Right cardiac atrium (tissue), 5 donors: Measurements from ENCODE around the gene RALGAPA2. TPM values are rescaled to one million over a fixed set of nuclear protein-coding genes. Genes with fewer than 3 reads are reported as not detected.

Source experiments
- ATAC-seq, 2 donors: fragments of 200-7000 bp; cut with Tn5 transposase; one replicate each; pipeline versions ENCODE4 v1.8.0 to v1.9.1; 2020; ENCODE audit warnings: moderate library complexity in 2 of 2, mild to moderate bottlenecking in 1 of 2
- DNase-seq, 3 donors: peaks; one replicate each; pipeline ENCODE4 v3.0.0-alpha.2; 2020
- H3K27ac ChIP-seq: one replicate; pipeline ENCODE4 v1.5.1; 2013; ENCODE audit warnings: mild to moderate bottlenecking, low read length, control low read depth, moderate library complexity
- H3K27me3 ChIP-seq: one replicate; pipeline ENCODE4 v1.6.1; 2013; ENCODE audit not compliant: control insufficient read depth, insufficient read depth
- H3K4me1 ChIP-seq: one replicate; pipeline ENCODE4 v1.6.1; 2013; ENCODE audit warnings: low read length; ENCODE audit not compliant: control insufficient read depth, insufficient read depth
- H3K4me3 ChIP-seq: one replicate; pipeline ENCODE4 v1.5.1; 2013; ENCODE audit warnings: low read length, control low read depth
- H3K9me3 ChIP-seq: one replicate; pipeline ENCODE4 v1.6.1; 2013; ENCODE audit warnings: low read length; ENCODE audit not compliant: control insufficient read depth
- WGBS: extraction: QIAGEN DNeasy Blood & Tissue Kit; methylation state at CpG from one replicate; pipeline ENCODE4 v1.1.7; 2013; 5-methylcytosine and 5-hydroxymethylcytosine counted together
- intact Hi-C, 4 donors: fragments of 100-400 bp; cut with DNase I; formaldehyde crosslinking; loops; one replicate each; pipeline versions ENCODE4 v1.11.0 to v1.14.0; 2022 to 2023
- polyA plus RNA-seq: library from polyadenylated mRNA; stranded (reverse); fragments of 200-250 nt; gene quantifications from one replicate; pipeline ENCODE4 v1.2.3, GENCODE V29; 2013
- total RNA-seq, 4 donors: library from RNA; stranded (reverse); fragmentation: NEBNext Ultra II Directional; extraction: Animal tissue kit (Norgen Biotek cat#: 25700); gene quantifications; one replicate each; pipeline ENCODE4 v1.2.1, GENCODE V29; 2021
- donor health status: healthy with polysubstance abuse.
- donor health status: DM: no; HTN: yes; CAD: no.
- donor health status: DM: no; HTN: no; CAD: no.
- donor health status: DM: no; HTN: yes; CAD: no; lungs with severe emphysema.
- donor health status: DM: yes; HTN: yes; CAD: no.

RALGAPA2 gene
- total and polyA plus RNA-seq, 5 donors, result 7.2 to 32.1 (median 25.8) TPM

- Histone ChIP-seq H3K9me3 (no peaks in the 10 kb centered on the region), H3K27ac (no peak overlapping the region), H3K4me1 (no peaks in the 10 kb centered on the region), H3K4me3 (no peak overlapping the region), H3K27me3 (no peaks in the 10 kb centered on the region)
- DNase-seq, result peak in 1 of 3 donors; percentile 21
- intact Hi-C loops, result loop anchor here in 1 of 4 donors (5.0 kb wide), 1 partner anchor 484 kb away; no protein-coding TSS in a partner anchor
- WGBS, result 93% methylated on average over 6 of the region's 6 CpGs
- ATAC-seq, result no peak
Measured at GRCh38 chr20:20571068-20571780, 141.2 kb downstream of the RALGAPA2 start.

- WGBS, result 32% methylated on average over 3 of the region's 3 CpGs
- intact Hi-C loops, result loop anchor here in 3 of 4 donors (5.0 to 10.0 kb wide), 3 partner anchors 201 to 206 kb away; partner anchors contain the start of gene INSM1 (in 2 of the 3)
- DNase-seq (no peak), ATAC-seq (no peak)
- Histone ChIP-seq H3K27me3 (no peaks in the 10 kb centered on the region), H3K27ac (no peak overlapping the region), H3K4me3 (no peak overlapping the region), H3K4me1 (no peaks in the 10 kb centered on the region), H3K9me3 (no peaks in the 10 kb centered on the region)
Measured at GRCh38 chr20:20568604-20569205, 143.7 kb downstream of the RALGAPA2 start.

GRCh38 chr20:20567712-20568111 is 144.7 kb downstream of the RALGAPA2 start:
- intact Hi-C loops, result loop anchor here in 3 of 4 donors (5.0 to 10.0 kb wide), 3 partner anchors 200 to 205 kb away; partner anchors contain the start of gene INSM1 (in 2 of the 3)
- Histone ChIP-seq H3K27me3 (no peaks in the 10 kb centered on the region), H3K4me1 (no peaks in the 10 kb centered on the region), H3K27ac (no peak overlapping the region), H3K4me3 (no peak overlapping the region), H3K9me3 (no peaks in the 10 kb centered on the region)
- no peak for ATAC-seq
- DNase-seq, result no peak
- whole genome bisulfite sequencing, result 98% methylated on average over 4 of the region's 4 CpGs

- Histone ChIP-seq H3K4me1 (no peaks in the 10 kb centered on the region), H3K4me3 (no peak overlapping the region), H3K27ac (no peak overlapping the region), H3K27me3 (no peaks in the 10 kb centered on the region), H3K9me3 (no peaks in the 10 kb centered on the region)
- intact Hi-C loops, result loop anchor here in 3 of 4 donors (5.0 to 10.0 kb wide), 3 partner anchors 199 to 204 kb away; partner anchors contain the start of gene INSM1 (in 2 of the 3)
- ATAC-seq (no peak), DNase-seq (no peak)
- 89% methylated on average over 1 of the region's 1 CpG for whole genome bisulfite sequencing
Measured at GRCh38 chr20:20566516-20566915, 145.9 kb downstream of the RALGAPA2 start.

GRCh38 chr20:20564279-20564678 is 148.2 kb downstream of the RALGAPA2 start:
- no peak overlapping the region for H3K4me3 ChIP-seq
- DNase-seq, result no peak
- no peaks in the 10 kb centered on the region for H3K4me1 ChIP-seq
- ATAC-seq, result no peak
- no peak overlapping the region for H3K27ac ChIP-seq
- intact Hi-C loops, result loop anchor here in 2 of 4 donors (5.0 to 10.0 kb wide), 2 partner anchors 199 to 477 kb away; partner anchors contain the start of gene INSM1 (in 1 of the 2)
- no peaks in the 10 kb centered on the region for H3K9me3 ChIP-seq
- H3K27me3 ChIP-seq, result no peaks in the 10 kb centered on the region

- intact Hi-C loops, result loop anchor here in 2 of 4 donors (5.0 to 10.0 kb wide), 2 partner anchors 198 to 475 kb away; partner anchors contain the start of gene INSM1 (in 1 of the 2)
- Histone ChIP-seq H3K4me3 (no peak overlapping the region), H3K9me3 (no peaks in the 10 kb centered on the region), H3K4me1 (no peaks in the 10 kb centered on the region), H3K27me3 (no peaks in the 10 kb centered on the region), H3K27ac (no peak overlapping the region)
- 98% methylated on average over 4 of the region's 4 CpGs for whole genome bisulfite sequencing
- no peak for ATAC-seq
- no peak for DNase-seq
Measured at GRCh38 chr20:20562507-20562906, 149.9 kb downstream of the RALGAPA2 start.

GRCh38 chr20:20561841-20562240 is 150.6 kb downstream of the RALGAPA2 start:
- ATAC-seq, result no peak
- Histone ChIP-seq H3K27me3 (no peaks in the 10 kb centered on the region), H3K4me1 (no peaks in the 10 kb centered on the region), H3K27ac (no peak overlapping the region), H3K4me3 (no peak overlapping the region), H3K9me3 (no peaks in the 10 kb centered on the region)
- DNase-seq, result no peak
- intact Hi-C loops, result loop anchor here in 2 of 4 donors (5.0 to 10.0 kb wide), 2 partner anchors 197 to 475 kb away; partner anchors contain the start of gene INSM1 (in 1 of the 2)

GRCh38 chr20:20561172-20561571 is 151.3 kb downstream of the RALGAPA2 start:
- WGBS, result 91% methylated on average over 1 of the region's 1 CpG
- intact Hi-C loops, result loop anchor here in 2 of 4 donors (5.0 to 10.0 kb wide), 2 partner anchors 196 to 474 kb away; partner anchors contain the start of gene INSM1 (in 1 of the 2)

GRCh38 chr20:20557406-20557805 is 155.0 kb downstream of the RALGAPA2 start:
- intact Hi-C loops, result no loop called here
- no peak overlapping the region for H3K4me3 ChIP-seq
- no peaks in the 10 kb centered on the region for H3K27me3 ChIP-seq
- no peaks in the 10 kb centered on the region for H3K9me3 ChIP-seq
- H3K4me1 ChIP-seq, result no peaks in the 10 kb centered on the region
- DNase-seq (no peak), ATAC-seq (no peak)
- no peak overlapping the region for H3K27ac ChIP-seq
- 98% methylated on average over 3 of the region's 3 CpGs for WGBS

More at GRCh38 chr20:20561172-20561571, 151.3 kb downstream of the RALGAPA2 start:
- DNase-seq (no peak), ATAC-seq (no peak)
- Histone ChIP-seq H3K4me1 (no peaks in the 10 kb centered on the region), H3K27ac (no peak overlapping the region), H3K9me3 (no peaks in the 10 kb centered on the region), H3K27me3 (no peaks in the 10 kb centered on the region), H3K4me3 (no peak overlapping the region)

- DNase-seq (no peak), ATAC-seq (no peak)
- no peaks in the 10 kb centered on the region for H3K9me3 ChIP-seq
- H3K4me1 ChIP-seq, result no peaks in the 10 kb centered on the region
- H3K27me3 ChIP-seq, result no peaks in the 10 kb centered on the region
- H3K4me3 ChIP-seq, result no peak overlapping the region
- intact Hi-C loops, result no loop called here
- H3K27ac ChIP-seq, result no peak overlapping the region
- WGBS, result 93% methylated on average over 1 of the region's 1 CpG
Measured at GRCh38 chr20:20555838-20556237, 156.6 kb downstream of the RALGAPA2 start.

- 98% methylated on average over 2 of the region's 2 CpGs for WGBS
- no peaks in the 10 kb centered on the region for H3K27me3 ChIP-seq
- DNase-seq (no peak), ATAC-seq (no peak)
- intact Hi-C loops, result no loop called here
- no peaks in the 10 kb centered on the region for H3K4me1 ChIP-seq
- no peak overlapping the region for H3K27ac ChIP-seq
- no peaks in the 10 kb centered on the region for H3K9me3 ChIP-seq
- no peak overlapping the region for H3K4me3 ChIP-seq
Measured at GRCh38 chr20:20554951-20555350, 157.5 kb downstream of the RALGAPA2 start.
